ENCODE measurements around the gene DGKI. TPM values are rescaled to one million over a fixed set of nuclear protein-coding genes. Genes with fewer than 3 reads are reported as not detected.

The DGKI gene
- total and polyA plus RNA-seq, 2 of the 4 experiments (the other 2 are of a cell fraction), result 3.9 to 15.8 TPM

DNA sequence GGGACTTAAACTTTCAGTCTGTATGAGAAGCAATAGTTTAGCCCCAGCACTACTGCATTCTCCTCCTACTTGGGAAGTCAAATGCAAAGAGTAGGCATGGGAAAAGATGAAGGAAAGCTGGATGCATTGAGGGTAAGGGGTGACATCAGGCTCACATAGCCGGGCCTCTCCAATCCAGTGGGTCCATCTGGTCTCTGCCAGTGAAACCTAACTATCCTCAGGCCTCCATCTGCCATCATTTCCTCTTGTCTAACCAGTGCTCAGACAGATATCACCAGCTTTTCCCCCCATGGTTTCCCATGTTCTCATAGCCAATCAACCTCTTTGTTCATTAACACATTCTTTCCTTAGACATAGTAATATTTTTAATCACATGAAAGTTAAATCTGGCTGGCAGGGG is 118.3 kb downstream of the DGKI start:
- DNase-seq (no peak), ATAC-seq (ENCODE audit: low read depth) (no peak)
- no peak overlapping the region for H2BK5ac ChIP-seq (ENCODE audit: low read depth, low read length, poor library complexity, severe bottlenecking)
- H4K8ac ChIP-seq (ENCODE audit: low read depth in 2 of 2, low read length in 2 of 2), result no peak overlapping the region
- no peak overlapping the region for H2BK120ac ChIP-seq (ENCODE audit: low read depth, low read length)
- no peaks in the 10 kb centered on the region for H3K9me3 ChIP-seq (ENCODE audit: control insufficient read depth, insufficient read depth, low read length)
- no peak overlapping the region for H3K23ac ChIP-seq (ENCODE audit: low read depth, low read length)
- H3K9ac ChIP-seq (ENCODE audit: low read depth, low read length), result no peak overlapping the region
- no peak overlapping the region for H3K18ac ChIP-seq (ENCODE audit: low read depth, low read length)
- no peak overlapping the region for H2BK20ac ChIP-seq (ENCODE audit: low read depth, low read length)
- no CpG with 5 or more reads among the region's 1 CpG for WGBS, 2 experiments (ENCODE audit: extremely low coverage in 2 of 2, insufficient read length in 1 of 2)
- H4K20me1 ChIP-seq (ENCODE audit: insufficient read depth, low read length), result no peaks in the 10 kb centered on the region
- POLR2A ChIA-PET (ENCODE audit: unreplicated experiment), result no interaction called here
- H3K27ac ChIP-seq (ENCODE audit: insufficient read depth, low read length), result no peak overlapping the region
- H3K4ac ChIP-seq (ENCODE audit: low read depth, low read length), result no peak overlapping the region
- H3K79me1 ChIP-seq (ENCODE audit: low read depth in 1 of 2, low read length in 2 of 2), result no peaks in the 10 kb centered on the region
- H3K27me3 ChIP-seq (ENCODE audit: control insufficient read depth, insufficient read depth, low read length), result no peaks in the 10 kb centered on the region
- no peak overlapping the region for H4K5ac ChIP-seq (ENCODE audit: low read depth, low read length)
- no peak overlapping the region for H3K4me2 ChIP-seq (ENCODE audit: low read depth, low read length)
- no peak for TF ChIP-seq FOS (IDR thresholded peaks at IDR 0.05; ENCODE audit: low read depth, low read length)
- TF ChIP-seq POLR2A (IDR thresholded peaks at IDR 0.05; ENCODE audit: low read depth, low read length), result no peak
- TF ChIP-seq, protein P1, sequence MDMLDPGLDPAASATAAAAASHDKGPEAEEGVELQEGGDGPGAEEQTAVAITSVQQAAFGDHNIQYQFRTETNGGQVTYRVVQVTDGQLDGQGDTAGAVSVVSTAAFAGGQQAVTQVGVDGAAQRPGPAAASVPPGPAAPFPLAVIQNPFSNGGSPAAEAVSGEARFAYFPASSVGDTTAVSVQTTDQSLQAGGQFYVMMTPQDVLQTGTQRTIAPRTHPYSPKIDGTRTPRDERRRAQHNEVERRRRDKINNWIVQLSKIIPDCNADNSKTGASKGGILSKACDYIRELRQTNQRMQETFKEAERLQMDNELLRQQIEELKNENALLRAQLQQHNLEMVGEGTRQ (IDR thresholded peaks at IDR 0.05; ENCODE audit: low read depth, low read length), result no peak
- TF ChIP-seq CHD1 (IDR thresholded peaks at IDR 0.05; ENCODE audit: low read depth, low read length), result no peak
- no peak for TF ChIP-seq CEBPB (IDR thresholded peaks at IDR 0.05; ENCODE audit: low read depth, low read length)
- no peak for TF ChIP-seq RCOR1 (IDR thresholded peaks at IDR 0.05; ENCODE audit: insufficient replicate concordance, low read length)
- TF ChIP-seq CTCF (conservative IDR thresholded peaks at IDR 0.05; ENCODE audit: low read depth, low read length), result no peak
- TF ChIP-seq SMC3 (IDR thresholded peaks at IDR 0.05; ENCODE audit: low read depth, low read length), result no peak
- no peak for TF ChIP-seq NFE2L2 (IDR thresholded peaks at IDR 0.05; ENCODE audit: low read depth, low read length)
- no peak for TF ChIP-seq RFX5 (IDR thresholded peaks at IDR 0.05; ENCODE audit: low read depth, low read length)
- no peak for TF ChIP-seq BHLHE40 (IDR thresholded peaks at IDR 0.05; ENCODE audit: low read depth, low read length)
- TF ChIP-seq MXI1 (IDR thresholded peaks at IDR 0.05; ENCODE audit: borderline replicate concordance, low read depth, low read length), result no peak
- TF ChIP-seq ELK1 (IDR thresholded peaks at IDR 0.05; ENCODE audit: borderline replicate concordance, low read depth, low read length), result no peak
- TF ChIP-seq RAD21 (IDR thresholded peaks at IDR 0.05; ENCODE audit: low read length), result no peak
- no peak for TF ChIP-seq MAZ (IDR thresholded peaks at IDR 0.05; ENCODE audit: borderline replicate concordance, low read depth, low read length)
- no peak for TF ChIP-seq MAFK (IDR thresholded peaks at IDR 0.05; ENCODE audit: low read depth, low read length)
- H2AFZ ChIP-seq (replicated peaks; ENCODE audit: low read length, poor library complexity), result no peak overlapping the region
- no peak overlapping the region for H4K91ac ChIP-seq (ENCODE audit: insufficient read depth, low read depth, low read length)
- H3K4me1 ChIP-seq (ENCODE audit: control insufficient read depth, insufficient read depth, low read length), result peaks cover 5% of the 10 kb centered on the region; the same call in 1 of the 2 replicates
- dilution Hi-C loops (cut with HindIII; ENCODE audit: low sequenced_read_pairs, unreplicated experiment), result no loop called here
- intact Hi-C loops (cut with micrococcal nuclease), result no loop called here
- in situ Hi-C loops (cut with MboI; ENCODE audit: low sequenced_read_pairs), result no loop called here
- CTCF ChIA-PET, result interaction anchor here (1.0 kb wide), 1 partner anchor 9 kb away, joined by 3 read pairs; no protein-coding TSS in a partner anchor
- H3K36me3 ChIP-seq (ENCODE audit: control insufficient read depth, insufficient read depth, low read length), result no peaks in the 10 kb centered on the region
- H3K9me1 ChIP-seq (ENCODE audit: insufficient read depth, low read length), result no peaks in the 10 kb centered on the region; the same call in 1 of the 2 replicates
- H3K56ac ChIP-seq (ENCODE audit: extremely low read depth, insufficient read depth, low read length), result no peak overlapping the region
- no TSS peak for BruUV-seq (replicated peaks)
- H2AK9ac ChIP-seq (replicated peaks; ENCODE audit: low read depth, low read length, poor library complexity), result no peak overlapping the region
- no peak overlapping the region for H3K4me3 ChIP-seq (ENCODE audit: insufficient read depth, low read depth, low read length)
- no peak overlapping the region for H2BK15ac ChIP-seq (ENCODE audit: low read depth, low read length)
- no peak overlapping the region for H3K14ac ChIP-seq (replicated peaks; ENCODE audit: low read depth, low read length)
- no peak overlapping the region for H2AK5ac ChIP-seq (ENCODE audit: low read depth, low read length)
